Endothelial cell of umbilical vein (primary cell): ENCODE measurements around the gene BABAM2.

Experiments
- EZH2 ChIP-seq: IDR thresholded peaks from 2 replicates; pipeline ENCODE4 v1.6.1; 2012; ENCODE audit warnings: borderline replicate concordance, low read depth, mild to moderate bottlenecking, moderate library complexity, low read length, inconsistent platforms; ENCODE audit not compliant: severe bottlenecking
- GATA2 ChIP-seq: IDR thresholded peaks from 2 replicates; pipeline ENCODE4 v1.7.0; 2011; ENCODE audit warnings: low read depth, mild to moderate bottlenecking, moderate library complexity, mixed read lengths, low read length; ENCODE audit not compliant: insufficient read length, insufficient read depth
- MYC ChIP-seq: IDR thresholded peaks from one replicate; pipeline ENCODE4 v1.6.1; 2011; ENCODE audit warnings: mild to moderate bottlenecking, low read depth, low read length
- POLR2A ChIP-seq: IDR thresholded peaks from 2 replicates; pipeline ENCODE4 v1.6.1; 2012; ENCODE audit warnings: low read depth, mild to moderate bottlenecking, control low read depth, low read length
- POLR2AphosphoS5 ChIP-seq: IDR thresholded peaks from 2 replicates; pipeline ENCODE4 v1.6.1; 2012; ENCODE audit warnings: low read depth, mild to moderate bottlenecking, control low read depth, low read length, moderate library complexity; ENCODE audit not compliant: insufficient read depth
- TF ChIP-seq, protein P1 (sequence below), 2 donors: IDR thresholded peaks; 1 replicate in 1 of 2; 2 replicates in 1 of 2; pipeline ENCODE4 v1.5.1; 2011; ENCODE audit warnings: low read length in 2 of 2, mild to moderate bottlenecking in 2 of 2, moderate library complexity in 2 of 2, control low read depth in 1 of 2, inconsistent platforms in 1 of 2, low read depth in 1 of 2; ENCODE audit not compliant: insufficient read depth in 1 of 2; ENCODE audit errors: extremely low read depth in 1 of 2

DNA sequence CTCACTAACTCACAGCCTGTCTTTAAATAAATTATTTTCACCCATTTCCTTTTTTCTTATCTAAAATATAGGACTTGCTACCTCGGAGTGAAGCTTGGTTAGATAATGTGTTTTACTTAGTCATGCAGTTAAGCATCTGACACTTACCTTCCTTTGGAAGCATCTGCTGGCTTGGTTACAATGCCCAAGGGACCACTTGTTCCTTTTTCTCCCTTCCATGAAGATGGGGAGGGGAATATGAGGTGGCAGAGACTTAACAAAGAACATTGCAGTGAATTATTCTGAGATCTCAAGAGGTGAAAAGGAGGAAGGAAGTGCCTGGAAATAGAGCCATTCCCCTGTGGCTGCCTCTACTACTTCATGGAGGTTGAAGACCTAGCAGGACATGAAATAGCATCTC lies 356.8 kb downstream of the BABAM2 start:
- no peak for TF ChIP-seq MYC
- TF ChIP-seq, protein P1, sequence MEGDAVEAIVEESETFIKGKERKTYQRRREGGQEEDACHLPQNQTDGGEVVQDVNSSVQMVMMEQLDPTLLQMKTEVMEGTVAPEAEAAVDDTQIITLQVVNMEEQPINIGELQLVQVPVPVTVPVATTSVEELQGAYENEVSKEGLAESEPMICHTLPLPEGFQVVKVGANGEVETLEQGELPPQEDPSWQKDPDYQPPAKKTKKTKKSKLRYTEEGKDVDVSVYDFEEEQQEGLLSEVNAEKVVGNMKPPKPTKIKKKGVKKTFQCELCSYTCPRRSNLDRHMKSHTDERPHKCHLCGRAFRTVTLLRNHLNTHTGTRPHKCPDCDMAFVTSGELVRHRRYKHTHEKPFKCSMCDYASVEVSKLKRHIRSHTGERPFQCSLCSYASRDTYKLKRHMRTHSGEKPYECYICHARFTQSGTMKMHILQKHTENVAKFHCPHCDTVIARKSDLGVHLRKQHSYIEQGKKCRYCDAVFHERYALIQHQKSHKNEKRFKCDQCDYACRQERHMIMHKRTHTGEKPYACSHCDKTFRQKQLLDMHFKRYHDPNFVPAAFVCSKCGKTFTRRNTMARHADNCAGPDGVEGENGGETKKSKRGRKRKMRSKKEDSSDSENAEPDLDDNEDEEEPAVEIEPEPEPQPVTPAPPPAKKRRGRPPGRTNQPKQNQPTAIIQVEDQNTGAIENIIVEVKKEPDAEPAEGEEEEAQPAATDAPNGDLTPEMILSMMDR (IDR thresholded peaks at IDR 0.05; ENCODE audit: extremely low read depth in 1 of 2, insufficient read depth in 1 of 2, low read depth in 1 of 2, low read length in 2 of 2), result no peak
- no peak for TF ChIP-seq POLR2A
- TF ChIP-seq GATA2, result no peak
- no peak for TF ChIP-seq POLR2AphosphoS5
- TF ChIP-seq EZH2, result no peak
